K562 (cell line): ENCODE measurements around the gene TM7SF2. TPM values are rescaled to one million over a fixed set of nuclear protein-coding genes. Genes with fewer than 3 reads are reported as not detected.

ENCODE experiments used
- ASH1L ChIP-seq: fragments of 450-650 bp; IDR thresholded peaks from 2 replicates; pipeline ENCODE4 v1.6.1; 2018; ENCODE audit warnings: borderline replicate concordance, mild to moderate bottlenecking, low read depth; ENCODE audit not compliant: partially characterized antibody
- ATF6 ChIP-seq: sonication (generic); formaldehyde crosslinking; IDR thresholded peaks from 2 replicates; pipeline ENCODE4 v1.4.0; 2020; ENCODE audit warnings: mild to moderate bottlenecking, missing genetic modification reagents
- BRD4 ChIP-seq: fragments of 200-600 bp; sonication (generic); IDR thresholded peaks from 2 replicates; pipeline ENCODE4 v1.6.1; 2017; ENCODE audit warnings: inconsistent platforms
- CHAMP1 ChIP-seq: fragments of 450-650 bp; IDR thresholded peaks from 2 replicates; pipeline ENCODE4 v1.6.1; 2016; ENCODE audit warnings: mild to moderate bottlenecking
- DMBX1 ChIP-seq: fragments of 250-450 bp; sonication (Bioruptor Pico); IDR thresholded peaks from 2 replicates; pipeline ENCODE4 v1.8.0; 2022; ENCODE audit warnings: inconsistent platforms, mild to moderate bottlenecking, moderate library complexity, borderline replicate concordance
- HMBOX1 ChIP-seq: sonication (generic); IDR thresholded peaks from 2 replicates; pipeline ENCODE4 v1.6.1; 2016
- NR3C1 ChIP-seq: sonication (generic); formaldehyde crosslinking; IDR thresholded peaks from 2 replicates; pipeline ENCODE4 v1.8.1; 2022; ENCODE audit warnings: missing genetic modification reagents
- RCOR1 ChIP-seq, 2 experiments: IDR thresholded peaks; 2 replicates each; pipeline ENCODE4 v1.6.1; 2012; ENCODE audit warnings: low read depth in 2 of 2, low read length in 2 of 2, borderline replicate concordance in 1 of 2, improper control_type of control experiment in 1 of 2
- SPI1 ChIP-seq: IDR thresholded peaks from 2 replicates; pipeline ENCODE4 v1.6.1; 2011; ENCODE audit warnings: low read depth, low read length, control low read depth, borderline replicate concordance
- TCF7L2 ChIP-seq: fragments of 150-350 bp; IDR thresholded peaks from 2 replicates; pipeline ENCODE4 v1.6.1; 2016; ENCODE audit warnings: low read depth, mild to moderate bottlenecking, low read length, moderate library complexity
- TFE3 ChIP-seq: fragments of 450-650 bp; formaldehyde crosslinking; IDR thresholded peaks from 2 replicates; pipeline ENCODE4 v1.4.0; 2020; ENCODE audit warnings: mild to moderate bottlenecking, mixed read lengths
- ZBTB5 ChIP-seq: fragments of 450-650 bp; IDR thresholded peaks from 2 replicates; pipeline ENCODE4 v1.6.1; 2017; ENCODE audit warnings: antibody characterized with exemption
- ZNF146 ChIP-seq: IDR thresholded peaks from one replicate; pipeline ENCODE4 v1.6.1; 2018; ENCODE audit warnings: missing compliant biosample characterization; ENCODE audit not compliant: unreplicated experiment
- ZNF699 ChIP-seq: fragments of 250-450 bp; sonication (Bioruptor Pico); IDR thresholded peaks from 2 replicates; pipeline ENCODE4 v1.8.0; 2021; ENCODE audit warnings: mild to moderate bottlenecking, moderate library complexity; ENCODE audit not compliant: insufficient replicate concordance
- ZNF707 ChIP-seq: fragments of 250-450 bp; sonication (Bioruptor Pico); conservative IDR thresholded peaks from 2 replicates; pipeline ENCODE4 v1.8.0; 2022; ENCODE audit warnings: inconsistent platforms, mild to moderate bottlenecking, moderate library complexity
- polyA plus RNA-seq, 8 experiments: library from polyadenylated mRNA; depleted of rRNA in 4 of 8; stranded (reverse) in 5 of 8; unstranded in 3 of 8; fragments of >200 nt; fragmentation: Nextera tagmentation in 2 of 8; fragmentation: Illumina TruSeq in 1 of 8; extraction: Ambion mirVana in 2 of 8; extraction: Trizol in 1 of 8; gene quantifications; 2 replicates each; pipeline versions ENCODE4 v1.2.1 to v1.2.3, GENCODE V29; 2011 to 2014; ENCODE audit warnings: inconsistent platforms in 1 of 8, missing spikeins in 1 of 8
- total RNA-seq, 7 experiments: library from RNA; depleted of rRNA in 6 of 7; stranded (reverse); fragments of >200 nt in 6 of 7; fragmentation: Illumina TruSeq in 2 of 7; extraction: Trizol in 2 of 7; gene quantifications; 2 replicates each; pipeline versions ENCODE4 v1.2.1 to v1.2.3, GENCODE V29; 2011 to 2021; ENCODE audit warnings: low replicate concordance in 1 of 7
- TF ChIP-seq, protein P1 (sequence below): IDR thresholded peaks from 2 replicates; pipeline ENCODE4 v1.6.1; 2014; ENCODE audit warnings: antibody characterized with exemption

The TM7SF2 gene
- total and polyA plus RNA-seq, 9 of the 15 experiments (the other 6 are each of a cell fraction or from before 2014, with no cell fraction given) = 1.2 to 22.0 (median 14.3) TPM

DNA sequence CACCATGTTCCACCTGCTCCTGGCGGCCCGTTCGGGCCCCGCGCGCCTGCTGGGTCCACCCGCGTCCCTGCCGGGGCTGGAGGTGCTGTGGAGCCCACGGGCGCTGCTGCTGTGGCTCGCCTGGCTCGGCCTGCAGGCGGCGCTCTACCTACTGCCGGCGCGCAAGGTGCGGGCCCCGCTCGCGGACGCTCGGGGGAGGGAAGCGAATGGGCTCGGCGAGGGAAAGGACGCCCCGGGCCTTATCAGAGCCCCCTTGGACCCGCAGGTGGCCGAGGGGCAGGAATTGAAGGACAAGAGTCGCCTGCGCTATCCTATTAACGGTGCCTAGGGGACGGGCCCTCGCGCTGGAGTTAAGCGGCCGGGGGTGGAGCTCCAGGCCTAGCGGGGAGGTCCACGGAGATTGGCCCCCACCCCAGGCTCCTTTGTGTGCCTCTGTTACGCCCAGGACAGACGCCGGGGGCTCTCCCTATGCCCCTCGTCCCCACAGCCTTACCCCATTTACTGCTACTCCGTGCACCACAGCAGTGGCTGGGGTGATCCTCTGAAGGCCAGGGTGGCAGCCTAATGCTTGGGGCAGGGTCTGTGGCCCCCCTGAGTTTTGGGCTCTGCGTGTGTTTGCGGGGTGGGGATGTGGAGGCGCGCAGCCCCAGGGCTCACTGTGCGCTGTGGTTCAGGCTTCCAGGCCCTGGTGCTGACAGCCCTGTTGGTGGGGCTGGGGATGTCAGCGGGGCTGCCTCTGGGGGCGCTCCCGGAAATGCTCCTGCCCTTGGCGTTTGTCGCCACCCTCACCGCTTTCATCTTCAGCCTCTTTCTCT is 1.1 kb downstream of the TM7SF2 start (continued):
- TF ChIP-seq HMBOX1 = no peak
- no peak for TF ChIP-seq BRD4
- TF ChIP-seq, protein P1, sequence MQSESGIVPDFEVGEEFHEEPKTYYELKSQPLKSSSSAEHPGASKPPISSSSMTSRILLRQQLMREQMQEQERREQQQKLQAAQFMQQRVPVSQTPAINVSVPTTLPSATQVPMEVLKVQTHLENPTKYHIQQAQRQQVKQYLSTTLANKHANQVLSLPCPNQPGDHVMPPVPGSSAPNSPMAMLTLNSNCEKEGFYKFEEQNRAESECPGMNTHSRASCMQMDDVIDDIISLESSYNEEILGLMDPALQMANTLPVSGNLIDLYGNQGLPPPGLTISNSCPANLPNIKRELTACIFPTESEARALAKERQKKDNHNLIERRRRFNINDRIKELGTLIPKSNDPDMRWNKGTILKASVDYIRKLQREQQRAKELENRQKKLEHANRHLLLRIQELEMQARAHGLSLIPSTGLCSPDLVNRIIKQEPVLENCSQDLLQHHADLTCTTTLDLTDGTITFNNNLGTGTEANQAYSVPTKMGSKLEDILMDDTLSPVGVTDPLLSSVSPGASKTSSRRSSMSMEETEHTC = no peak
- TF ChIP-seq NR3C1 (CRISPR knock-in tag) = no peak
- no peak for TF ChIP-seq CHAMP1
- TF ChIP-seq ASH1L = no peak
- peak in 1 of 2 experiments; percentile 38; a peak in 1 of 4 replicates for TF ChIP-seq RCOR1 (IDR thresholded peaks at IDR 0.05; ENCODE audit: borderline replicate concordance in 1 of 2, low read depth in 2 of 2, low read length in 2 of 2)
- TF ChIP-seq ATF6 (CRISPR knock-in tag) = 0 out of 2 replicates have a peak, but pooled peaks have one; percentile 29
- no peak for TF ChIP-seq TCF7L2
- TF ChIP-seq TFE3 = no peak
- TF ChIP-seq ZNF707 (CRISPR knock-in tag) = no peak
- no peak for TF ChIP-seq ZBTB5
- TF ChIP-seq ZNF699 = no peak
- no peak for TF ChIP-seq DMBX1 (CRISPR knock-in tag)
- no peak for TF ChIP-seq SPI1
- no peak for TF ChIP-seq ZNF146 (CRISPR knock-in tag)
